ENCODE data around the gene CZIB.

DNA sequence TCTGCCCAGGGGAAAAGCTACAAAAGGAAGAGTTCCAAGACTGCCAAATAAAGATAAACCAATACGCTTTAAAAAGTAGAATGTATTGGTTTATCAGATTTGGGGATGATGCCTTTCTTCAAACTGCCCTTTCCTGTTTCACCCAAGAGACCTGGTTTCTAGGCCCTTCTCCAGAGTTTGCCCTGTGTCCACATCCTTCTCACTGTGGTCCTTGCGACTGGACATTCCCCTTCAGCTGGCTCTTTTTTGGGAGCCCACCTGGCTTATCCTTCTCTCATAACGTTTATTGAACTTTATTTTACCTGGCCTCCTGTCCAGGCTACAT, 490 bp upstream of the CZIB start:
- TF ChIP-seq EZH2 (IDR thresholded peaks at IDR 0.05; ENCODE audit: insufficient read depth, poor library complexity, severe bottlenecking) (no peak), EZH2phosphoT487 (IDR thresholded peaks at IDR 0.05; ENCODE audit: insufficient read depth, low read depth) (no peak)
